H9 (cell line): ENCODE results near the gene NDST1. TPM values are rescaled to one million over a fixed set of nuclear protein-coding genes. Genes with fewer than 3 reads are reported as not detected.

ENCODE experiments used
- DNase-seq: peaks from one replicate; pipeline ENCODE4 v3.0.0-alpha.2; 2017
- H2AFZ ChIP-seq: one replicate; pipeline ENCODE4 v1.6.1; 2013; ENCODE audit warnings: mild to moderate bottlenecking, low read length, control low read depth, moderate library complexity
- H2AK5ac ChIP-seq: 2 replicates; pipeline ENCODE4 v1.6.1; 2013; ENCODE audit warnings: low read length, control low read depth, mixed read lengths; ENCODE audit not compliant: insufficient read length
- H2BK120ac ChIP-seq: one replicate; pipeline ENCODE4 v1.6.1; 2013; ENCODE audit warnings: low read depth, mild to moderate bottlenecking, low read length, control low read depth, inconsistent platforms; ENCODE audit not compliant: poor library complexity, severe bottlenecking
- H2BK12ac ChIP-seq: 2 replicates; pipeline ENCODE4 v1.6.1; 2013; ENCODE audit warnings: low read length, control low read depth, mixed read lengths, low read depth; ENCODE audit not compliant: insufficient read length
- H2BK15ac ChIP-seq: 2 replicates; pipeline ENCODE4 v1.6.1; 2013; ENCODE audit warnings: low read depth, low read length, control low read depth
- H2BK20ac ChIP-seq: one replicate; pipeline ENCODE4 v1.6.1; 2013; ENCODE audit warnings: low read depth, mild to moderate bottlenecking, low read length, control low read depth, inconsistent platforms; ENCODE audit not compliant: poor library complexity, severe bottlenecking
- H2BK5ac ChIP-seq: 2 replicates; pipeline ENCODE4 v1.6.1; 2013; ENCODE audit warnings: low read length, control low read depth, mixed read lengths; ENCODE audit not compliant: insufficient read length
- H3K14ac ChIP-seq: 2 replicates; pipeline ENCODE4 v1.6.1; 2013; ENCODE audit warnings: low read length, control low read depth; ENCODE audit not compliant: insufficient read depth
- H3K18ac ChIP-seq: 2 replicates; pipeline ENCODE4 v1.6.1; 2013; ENCODE audit warnings: low read depth, mild to moderate bottlenecking, mixed read lengths, low read length, control low read depth; ENCODE audit not compliant: insufficient read length
- H3K23ac ChIP-seq: 2 replicates; pipeline ENCODE4 v1.6.1; 2013; ENCODE audit warnings: low read length, control low read depth, mixed read lengths, low read depth; ENCODE audit not compliant: insufficient read length
- H3K23me2 ChIP-seq: 2 replicates; pipeline ENCODE4 v1.6.1; 2013; ENCODE audit warnings: low read depth, mild to moderate bottlenecking, mixed read lengths, low read length, control low read depth; ENCODE audit not compliant: insufficient read length, poor library complexity, severe bottlenecking
- H3K27ac ChIP-seq: 2 replicates; pipeline ENCODE4 v1.5.1; 2013; ENCODE audit warnings: low read length, control low read depth, mixed read lengths, low read depth; ENCODE audit not compliant: insufficient read length
- H3K27me3 ChIP-seq: 2 replicates; pipeline ENCODE4 v1.6.1; 2013; ENCODE audit warnings: low read length, control low read depth, inconsistent platforms; ENCODE audit not compliant: insufficient read depth
- H3K4ac ChIP-seq: 2 replicates; pipeline ENCODE4 v1.6.1; 2013; ENCODE audit warnings: low read depth, mild to moderate bottlenecking, control low read depth, inconsistent platforms, low read length, moderate library complexity
- H3K4me1 ChIP-seq: 2 replicates; pipeline ENCODE4 v1.6.1; 2013; ENCODE audit warnings: low read length, control low read depth, inconsistent platforms; ENCODE audit not compliant: insufficient read depth
- H3K4me2 ChIP-seq: 2 replicates; pipeline ENCODE4 v1.6.1; 2013; ENCODE audit warnings: low read length, control low read depth, mixed read lengths; ENCODE audit not compliant: insufficient read length, insufficient read depth
- H3K56ac ChIP-seq: 2 replicates; pipeline ENCODE4 v1.6.1; 2013; ENCODE audit warnings: low read depth, mild to moderate bottlenecking, mixed read lengths, low read length, control low read depth; ENCODE audit not compliant: insufficient read length
- H3K79me1 ChIP-seq: 2 replicates; pipeline ENCODE4 v1.6.1; 2013; ENCODE audit warnings: low read depth, mild to moderate bottlenecking, moderate library complexity, low read length, control low read depth, inconsistent platforms; ENCODE audit not compliant: insufficient read depth, poor library complexity, severe bottlenecking
- H3K79me2 ChIP-seq: 2 replicates; pipeline ENCODE4 v1.6.1; 2013; ENCODE audit warnings: low read length, control low read depth, inconsistent platforms; ENCODE audit not compliant: insufficient read depth
- H3K9ac ChIP-seq: 2 replicates; pipeline ENCODE4 v1.6.1; 2013; ENCODE audit warnings: low read length, control low read depth, mixed read lengths; ENCODE audit not compliant: insufficient read length; ENCODE audit errors: extremely low read depth
- H3K9me3 ChIP-seq: one replicate; pipeline ENCODE4 v1.6.1; 2013; ENCODE audit warnings: low read depth, low read length, inconsistent platforms; ENCODE audit not compliant: control insufficient read depth
- H3T11ph ChIP-seq: one replicate; pipeline ENCODE4 v1.6.1; 2013; ENCODE audit warnings: mild to moderate bottlenecking, low read length, control low read depth, inconsistent platforms
- H4K20me1 ChIP-seq: one replicate; pipeline ENCODE4 v1.6.1; 2013; ENCODE audit not compliant: control insufficient read depth, insufficient read length, insufficient read depth
- H4K5ac ChIP-seq: 2 replicates; pipeline ENCODE4 v1.6.1; 2013; ENCODE audit warnings: low read depth, mild to moderate bottlenecking, mixed read lengths, low read length, control low read depth; ENCODE audit not compliant: insufficient read length
- H4K8ac ChIP-seq: replicated peaks from 2 replicates; pipeline ENCODE4 v1.6.1; 2013; ENCODE audit warnings: low read length, control low read depth, mixed read lengths, low read depth; ENCODE audit not compliant: insufficient read length
- H4K91ac ChIP-seq: 2 replicates; pipeline ENCODE4 v1.6.1; 2013; ENCODE audit warnings: low read depth, mild to moderate bottlenecking, moderate library complexity, mixed read lengths, low read length, control low read depth; ENCODE audit not compliant: insufficient read length
- H3K27ac Mint-ChIP-seq, 3 experiments: 2 replicates in 2 of 3; 3 replicates in 1 of 3; pipeline ENCODE4 v1.8.0; 2020 to 2021; ENCODE audit warnings: mixed read lengths in 3 of 3, mild to moderate bottlenecking in 1 of 3, moderate library complexity in 1 of 3
- H3K27me3 Mint-ChIP-seq: 2 replicates; pipeline ENCODE4 v1.8.0; 2021; ENCODE audit warnings: low read depth, mild to moderate bottlenecking, moderate library complexity, mixed read lengths
- H3K36me3 Mint-ChIP-seq, 3 experiments: 2 replicates in 2 of 3; 3 replicates in 1 of 3; pipeline ENCODE4 v1.8.0; 2020 to 2021; ENCODE audit warnings: low read depth in 3 of 3, mixed read lengths in 3 of 3; ENCODE audit not compliant: insufficient read depth in 1 of 3
- H3K4me1 Mint-ChIP-seq, 2 experiments: 2 replicates each; pipeline ENCODE4 v1.8.0; 2020; ENCODE audit warnings: mixed read lengths in 2 of 2
- H3K4me3 Mint-ChIP-seq, 2 experiments: 2 replicates in 1 of 2; 3 replicates in 1 of 2; pipeline ENCODE4 v1.8.0; 2020 to 2021; ENCODE audit warnings: mild to moderate bottlenecking in 2 of 2, mixed read lengths in 2 of 2, moderate library complexity in 1 of 2
- H3K9me3 Mint-ChIP-seq, 2 experiments: 2 replicates in 1 of 2; 3 replicates in 1 of 2; pipeline ENCODE4 v1.8.0; 2020; ENCODE audit warnings: mild to moderate bottlenecking in 2 of 2, mixed read lengths in 2 of 2, moderate library complexity in 1 of 2
- CTCF ChIP-seq: fragments of 200-600 bp; sonication (generic); conservative IDR thresholded peaks from 3 replicates; pipeline ENCODE4 v1.8.0; 2021; ENCODE audit warnings: antibody characterized with exemption, mild to moderate bottlenecking
- total RNA-seq: library from RNA; stranded (reverse); gene quantifications from 2 replicates; pipeline ENCODE4 v1.2.1, GENCODE V29; 2021

The NDST1 gene
- total RNA-seq, 1 experiment from 2014 or later: 65.5 TPM

GRCh38 chr5:150541895-150542294 is 34.0 kb downstream of the NDST1 start:
- Histone ChIP-seq H3K79me2 (no peaks in the 10 kb centered on the region), H2BK15ac (no peak overlapping the region), H3K27ac (no peak overlapping the region), H3K9me3 (no peaks in the 10 kb centered on the region), H3K4me1 (no peaks in the 10 kb centered on the region), H4K5ac (no peak overlapping the region), H3K4ac (no peak overlapping the region), H3K79me1 (no peaks in the 10 kb centered on the region), H3T11ph (no peak overlapping the region), H2BK5ac (no peak overlapping the region), H3K4me2 (no peak overlapping the region), H2BK20ac (no peak overlapping the region), H3K23me2 (no peaks in the 10 kb centered on the region), H2BK12ac (no peak overlapping the region), H4K8ac (no peak overlapping the region), H3K23ac (no peak overlapping the region), H3K18ac (no peak overlapping the region), H2AFZ (no peak overlapping the region), H2AK5ac (no peak overlapping the region), H2BK120ac (no peak overlapping the region), H3K27me3 (no peaks in the 10 kb centered on the region), H3K14ac (no peak overlapping the region), H4K20me1 (no peaks in the 10 kb centered on the region), H3K9ac (no peak overlapping the region), H4K91ac (no peak overlapping the region), H3K56ac (no peak overlapping the region)
- Mint-ChIP-seq H3K4me1 (peaks cover 11 to 12% of the 10 kb centered on the region in 2 experiments), H3K9me3 (no peaks in the 10 kb centered on the region; a peak in 1 of 5 replicates), H3K36me3 (peaks cover 39 to 79% (median 68%) of the 10 kb centered on the region in 3 experiments; a peak in 6 of 7 replicates), H3K4me3 (no peak overlapping the region), H3K27me3 (no peaks in the 10 kb centered on the region), H3K27ac (no peak overlapping the region)
- DNase-seq: no peak
- no peak for TF ChIP-seq CTCF
